Endothelial cell of umbilical vein (primary cell): Measurements from ENCODE around the gene GABPB1. TPM values are rescaled to one million over a fixed set of nuclear protein-coding genes. Genes with fewer than 3 reads are reported as not detected.

ENCODE experiments used
- BruUV-seq: library from RNA; stranded (reverse); fragments of 400-500 nt; replicated peaks from 2 replicates; lab custom pipeline; 2021; lab: Mats Ljungman, UMichigan
- CTCF ChIA-PET: fragments of 300-600, 350-600 bp; sonication (Branson Sonifier 250); formaldehyde crosslinking; loops from one replicate; lab custom pipeline; 2021; ENCODE audit warnings: antibody characterized with exemption, inconsistent platforms; lab: Charles Lee
- POLR2A ChIA-PET: fragments of 300-600, 350-600 bp; sonication (Branson Sonifier 250); formaldehyde crosslinking; loops from one replicate; lab custom pipeline; 2021; ENCODE audit warnings: antibody characterized with exemption, inconsistent platforms; lab: Charles Lee
- DNase-seq: peaks from one replicate; pipeline ENCODE4 v3.0.0-alpha.2; 2011; ENCODE audit warnings: low read depth, low spot score
- FAIRE-seq: peaks from 2 replicates; lab custom pipeline; 2011; peaks lifted over from hg19 to GRCh38; lab: Jason Lieb, UNC
- H2AFZ ChIP-seq: 2 replicates; pipeline ENCODE4 v1.6.0; 2012; ENCODE audit warnings: low read depth, low read length, control low read depth, inconsistent platforms
- H3K27ac ChIP-seq: 2 replicates; pipeline ENCODE4 v1.5.1; 2011; ENCODE audit warnings: low read depth, mild to moderate bottlenecking, control low read depth, low read length, moderate library complexity; ENCODE audit not compliant: insufficient read depth
- H3K27me3 ChIP-seq, 2 experiments: 2 replicates each; pipeline versions ENCODE4 v1.6.0 to v1.6.1; 2011; ENCODE audit warnings: low read length in 2 of 2, mixed read lengths in 1 of 2; ENCODE audit not compliant: control insufficient read depth in 2 of 2, insufficient read depth in 2 of 2
- H3K36me3 ChIP-seq, 2 experiments: 2 replicates in 1 of 2; 3 replicates in 1 of 2; pipeline ENCODE4 v1.5.1; 2011; ENCODE audit warnings: low read length in 2 of 2, mild to moderate bottlenecking in 1 of 2, moderate library complexity in 1 of 2; ENCODE audit not compliant: control insufficient read depth in 2 of 2, insufficient read depth in 2 of 2; ENCODE audit errors: extremely low read depth in 1 of 2
- H3K4me1 ChIP-seq: 3 replicates; pipeline ENCODE4 v1.5.1; 2011; ENCODE audit warnings: mild to moderate bottlenecking, low read length; ENCODE audit not compliant: control insufficient read depth, insufficient read depth; ENCODE audit errors: extremely low read depth
- H3K4me2 ChIP-seq: 2 replicates; pipeline ENCODE4 v1.6.1; 2011; ENCODE audit warnings: low read length, control low read depth, mixed read lengths; ENCODE audit not compliant: insufficient read depth
- H3K4me3 ChIP-seq, 3 experiments: fragments of 200-600 bp in 1 of 3; sonication (generic), shearing (Covaris generic) in 1 of 3; replicated peaks in 1 of 3; 2 replicates each; pipeline ENCODE4 v1.5.1; 2011 to 2016; ENCODE audit warnings: control low read depth in 3 of 3, low read length in 3 of 3, mild to moderate bottlenecking in 2 of 3, inconsistent platforms in 1 of 3, low read depth in 1 of 3, moderate library complexity in 1 of 3; ENCODE audit not compliant: insufficient read depth in 1 of 3
- H3K79me2 ChIP-seq: 2 replicates; pipeline ENCODE4 v1.6.0; 2012; ENCODE audit warnings: low read length, inconsistent platforms; ENCODE audit not compliant: control insufficient read depth, insufficient read depth
- H3K9ac ChIP-seq: replicated peaks from 2 replicates; pipeline ENCODE3; 2011; ENCODE audit warnings: low read length, control low read depth; ENCODE audit not compliant: insufficient read depth; ENCODE audit errors: extremely low read depth
- H3K9me1 ChIP-seq: replicated peaks from 3 replicates; pipeline ENCODE4 v1.6.0; 2011; ENCODE audit warnings: mild to moderate bottlenecking, low read length; ENCODE audit not compliant: control insufficient read depth, insufficient read depth; ENCODE audit errors: extremely low read depth
- H3K9me3 ChIP-seq: replicated peaks from 2 replicates; pipeline ENCODE4 v1.5.1; 2012; ENCODE audit warnings: low read length, inconsistent platforms; ENCODE audit not compliant: control insufficient read depth, insufficient read depth
- H4K20me1 ChIP-seq: replicated peaks from 2 replicates; pipeline ENCODE3; 2011; ENCODE audit warnings: mild to moderate bottlenecking, low read length; ENCODE audit not compliant: control insufficient read depth, insufficient read depth; ENCODE audit errors: extremely low read depth
- CTCF ChIP-seq, 2 donors: IDR thresholded peaks; 1 replicate in 1 of 2; 2 replicates in 1 of 2; pipeline ENCODE4 v1.5.1; 2011; ENCODE audit warnings: low read length in 2 of 2, mild to moderate bottlenecking in 2 of 2, moderate library complexity in 2 of 2, control low read depth in 1 of 2, inconsistent platforms in 1 of 2, low read depth in 1 of 2; ENCODE audit not compliant: insufficient read depth in 1 of 2; ENCODE audit errors: extremely low read depth in 1 of 2
- EZH2 ChIP-seq: IDR thresholded peaks from 2 replicates; pipeline ENCODE4 v1.6.1; 2012; ENCODE audit warnings: borderline replicate concordance, low read depth, mild to moderate bottlenecking, moderate library complexity, low read length, inconsistent platforms; ENCODE audit not compliant: severe bottlenecking
- FOS ChIP-seq: IDR thresholded peaks from 2 replicates; pipeline ENCODE4 v1.6.1; 2011; ENCODE audit warnings: mild to moderate bottlenecking, low read length, moderate library complexity, borderline replicate concordance; ENCODE audit not compliant: insufficient read depth
- GATA2 ChIP-seq: IDR thresholded peaks from 2 replicates; pipeline ENCODE4 v1.7.0; 2011; ENCODE audit warnings: low read depth, mild to moderate bottlenecking, moderate library complexity, mixed read lengths, low read length; ENCODE audit not compliant: insufficient read length, insufficient read depth
- JUN ChIP-seq: IDR thresholded peaks from 2 replicates; pipeline ENCODE4 v1.6.1; 2011; ENCODE audit warnings: borderline replicate concordance, low read depth; ENCODE audit not compliant: insufficient read length, insufficient read depth
- MAX ChIP-seq: IDR thresholded peaks from 2 replicates; pipeline ENCODE4 v1.6.1; 2011; ENCODE audit not compliant: insufficient read depth, insufficient read length
- MYC ChIP-seq: IDR thresholded peaks from one replicate; pipeline ENCODE4 v1.6.1; 2011; ENCODE audit warnings: mild to moderate bottlenecking, low read depth, low read length
- POLR2A ChIP-seq: IDR thresholded peaks from 2 replicates; pipeline ENCODE4 v1.6.1; 2012; ENCODE audit warnings: low read depth, mild to moderate bottlenecking, control low read depth, low read length
- POLR2AphosphoS5 ChIP-seq: IDR thresholded peaks from 2 replicates; pipeline ENCODE4 v1.6.1; 2012; ENCODE audit warnings: low read depth, mild to moderate bottlenecking, control low read depth, low read length, moderate library complexity; ENCODE audit not compliant: insufficient read depth
- dilution Hi-C: fragments of 300-500 bp; cut with MboI; formaldehyde crosslinking; loops from one replicate; pipeline ENCODE4 v1.15.0; 2019; ENCODE audit warnings: low sequenced_read_pairs; ENCODE audit not compliant: extremely low pct_ligation_motif_present
- intact Hi-C: fragments of 100-400 bp; cut with micrococcal nuclease; formaldehyde crosslinking; loops from one replicate; pipeline ENCODE4 v1.10.0; 2022
- polyA plus RNA-seq, 4 experiments: library from polyadenylated mRNA; depleted of rRNA in 3 of 4; stranded (reverse) in 3 of 4; unstranded in 1 of 4; fragments of >200 nt; gene quantifications; 2 replicates each; pipeline versions ENCODE4 v1.2.1 to v1.2.3, GENCODE V29; 2011 to 2012; ENCODE audit warnings: missing spikeins in 1 of 4
- total RNA-seq: library from RNA; stranded (reverse); gene quantifications from 2 replicates; pipeline ENCODE4 v1.2.3, GENCODE V29; 2021

GABPB1 gene
- total and polyA plus RNA-seq, 2 donors (not counting 3 experiments of a cell fraction or from before 2014, with no cell fraction given) = 42.3 to 59.7 TPM

GRCh38 chr15:50261981-50262380 is 93.0 kb downstream of the GABPB1 start:
- H3K4me1 ChIP-seq = no peaks in the 10 kb centered on the region
- ChIA-PET CTCF (interaction anchor here (0.9 kb wide), 1 partner anchor 54 kb away, joined by 3 read pairs; no protein-coding TSS in a partner anchor), POLR2A (no interaction called here)
- no peaks in the 10 kb centered on the region for H3K9me1 ChIP-seq
- peaks cover 7 to 11% of the 10 kb centered on the region in 2 experiments for H3K27me3 ChIP-seq
- dilution Hi-C loops = no loop called here
- TF ChIP-seq EZH2 (no peak), POLR2AphosphoS5 (no peak), MYC (no peak), GATA2 (no peak), FOS (no peak), MAX (no peak), JUN (no peak), POLR2A (no peak), CTCF (IDR thresholded peaks at IDR 0.05; ENCODE audit: extremely low read depth in 1 of 2, insufficient read depth in 1 of 2, low read depth in 1 of 2, low read length in 2 of 2) (no peak)
- no peak overlapping the region for H3K27ac ChIP-seq
- BruUV-seq = no TSS peak
- intact Hi-C loops = no loop called here
- no peak overlapping the region for H3K4me3 ChIP-seq
- H2AFZ ChIP-seq = no peak overlapping the region
- H3K4me2 ChIP-seq = no peak overlapping the region
- no peaks in the 10 kb centered on the region for H4K20me1 ChIP-seq
- DNase-seq (no peak), FAIRE-seq (no peak)
- no peaks in the 10 kb centered on the region for H3K79me2 ChIP-seq
- H3K9ac ChIP-seq = no peak overlapping the region
- H3K9me3 ChIP-seq = no peaks in the 10 kb centered on the region
- H3K36me3 ChIP-seq = no peaks in the 10 kb centered on the region
